ENCODE measurements around the gene OR10H3. TPM values are rescaled to one million over a fixed set of nuclear protein-coding genes. Genes with fewer than 3 reads are reported as not detected.
"Not testable (repeated sequence)": the region's sequence is repeated elsewhere in the genome, so short reads cannot be mapped to it uniquely, and the experiment has no call there.

OR10H3 gene
- total RNA-seq, 1 donor from 2014 or later, result not detected

DNA sequence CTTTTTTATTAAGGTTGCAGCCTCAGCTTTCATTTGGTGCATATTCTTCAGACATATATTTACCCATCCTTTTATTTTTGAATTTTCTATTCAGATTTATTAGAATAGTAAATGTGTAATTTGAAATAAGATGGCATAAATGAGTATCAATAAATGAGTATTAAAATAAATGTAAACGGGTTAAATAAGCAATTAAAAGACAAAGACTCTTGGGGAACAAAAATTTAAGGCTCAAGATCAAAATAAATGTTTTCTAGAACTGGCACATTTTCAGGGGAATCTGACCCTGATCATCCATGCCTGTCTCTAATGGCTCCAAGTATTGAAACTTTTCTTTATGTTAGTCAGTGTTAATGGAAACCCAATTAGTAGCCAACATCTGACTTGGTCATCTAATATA, 3.0 kb downstream of the OR10H3 start:
- DNase-seq (ENCODE audit: low spot score), result no peak
- no peaks in the 10 kb centered on the region for H3K4me1 Mint-ChIP-seq (ENCODE audit: low read depth)
- no peak overlapping the region for H3K27ac Mint-ChIP-seq
- H3K36me3 Mint-ChIP-seq (ENCODE audit: low read depth), result no peaks in the 10 kb centered on the region
- H3K27me3 Mint-ChIP-seq (ENCODE audit: insufficient read depth), result no peaks in the 10 kb centered on the region
- H3K9me3 Mint-ChIP-seq, result peaks cover 23% of the 10 kb centered on the region
- no peak overlapping the region for H3K4me3 Mint-ChIP-seq
- intact Hi-C loops (cut with micrococcal nuclease), result no loop called here

DNA sequence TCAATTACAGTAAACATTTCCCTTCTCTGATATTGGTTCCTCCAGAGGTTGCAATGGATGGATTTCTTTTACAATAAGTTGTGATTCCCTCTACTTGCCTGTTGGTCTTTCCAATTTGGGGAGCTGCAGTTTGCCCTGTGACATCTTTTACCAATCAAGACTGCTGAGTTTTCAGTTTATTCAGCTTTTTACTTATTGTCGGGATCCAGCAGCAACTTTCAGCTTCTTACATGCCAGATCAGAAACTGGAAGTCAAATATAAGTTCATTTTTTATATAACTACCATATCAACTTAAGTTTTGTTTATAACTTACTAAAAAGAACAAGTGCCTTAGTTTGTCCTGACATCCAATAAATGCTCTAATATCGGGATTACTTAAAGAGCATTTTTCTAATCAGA, 10.5 kb downstream of the OR10H3 start:
- DNase-seq (ENCODE audit: low spot score), result no peak
- H3K4me3 Mint-ChIP-seq, result no peak overlapping the region
- no peaks in the 10 kb centered on the region for H3K36me3 Mint-ChIP-seq (ENCODE audit: low read depth)
- H3K27ac Mint-ChIP-seq, result no peak overlapping the region
- intact Hi-C loops (cut with micrococcal nuclease), result no loop called here
- no peaks in the 10 kb centered on the region for H3K9me3 Mint-ChIP-seq
- H3K27me3 Mint-ChIP-seq (ENCODE audit: insufficient read depth), result peaks cover 11% of the 10 kb centered on the region
- H3K4me1 Mint-ChIP-seq (ENCODE audit: low read depth), result no peaks in the 10 kb centered on the region

DNA sequence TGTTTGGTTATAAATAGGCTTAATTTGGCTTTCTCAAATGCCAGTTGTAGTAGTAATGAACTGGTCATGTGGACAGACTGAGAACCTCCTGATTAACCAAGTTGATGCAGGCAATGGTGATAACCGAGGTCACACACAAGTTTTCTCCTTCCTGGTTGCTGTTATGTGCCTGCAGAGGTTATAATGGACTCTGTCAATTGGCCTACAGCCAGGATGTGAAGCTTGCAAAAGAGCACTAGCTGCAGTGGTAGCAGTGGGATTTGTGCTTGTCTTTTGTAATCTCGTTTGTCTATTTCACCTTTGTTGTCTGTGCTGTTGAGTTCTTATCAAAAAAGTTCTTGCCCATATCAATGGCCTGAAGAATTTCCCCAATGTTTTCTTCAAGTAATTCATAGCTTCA, 20.6 kb downstream of the OR10H3 start:
- intact Hi-C loops (cut with micrococcal nuclease), result no loop called here
- Mint-ChIP-seq H3K4me1 (ENCODE audit: low read depth) (no peaks in the 10 kb centered on the region), H3K27me3 (ENCODE audit: insufficient read depth) (peaks cover 26% of the 10 kb centered on the region), H3K36me3 (ENCODE audit: low read depth) (no peaks in the 10 kb centered on the region), H3K4me3 (no peak overlapping the region), H3K9me3 (no peaks in the 10 kb centered on the region), H3K27ac (no peak overlapping the region)
- DNase-seq (ENCODE audit: low spot score), result no peak

DNA sequence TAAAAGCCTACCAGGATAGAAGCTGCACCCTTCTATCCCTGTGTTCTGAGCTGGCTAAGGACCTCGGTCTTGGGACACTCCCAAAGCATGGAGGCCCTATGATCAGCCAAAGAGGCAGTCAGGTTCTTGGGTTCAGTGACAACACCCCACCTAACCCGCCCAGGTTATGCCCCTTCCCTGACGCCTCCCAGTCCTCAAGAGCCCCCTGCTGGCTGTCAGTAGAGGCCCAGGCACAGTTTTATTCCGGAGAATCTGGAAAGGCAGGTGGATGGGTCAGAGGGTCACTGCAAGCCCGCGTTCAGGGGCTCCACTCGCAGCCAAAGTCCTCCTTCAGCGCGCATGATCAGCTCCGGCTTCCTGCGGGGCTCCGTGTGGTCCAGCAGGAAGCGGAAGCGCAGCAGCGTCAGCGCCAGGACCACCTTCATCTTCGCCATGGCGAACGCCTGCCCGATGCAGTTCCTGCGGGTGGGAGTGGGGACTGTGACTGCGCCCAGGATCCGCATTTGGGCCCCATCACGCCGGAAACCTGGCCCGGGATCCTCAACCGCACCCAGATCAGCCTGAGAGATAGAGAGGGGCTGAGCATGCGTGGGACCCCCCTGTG, 22.3 kb downstream of the OR10H3 start:
- H3K4me3 Mint-ChIP-seq, result no peak overlapping the region
- DNase-seq (ENCODE audit: low spot score), result no peak

DNA sequence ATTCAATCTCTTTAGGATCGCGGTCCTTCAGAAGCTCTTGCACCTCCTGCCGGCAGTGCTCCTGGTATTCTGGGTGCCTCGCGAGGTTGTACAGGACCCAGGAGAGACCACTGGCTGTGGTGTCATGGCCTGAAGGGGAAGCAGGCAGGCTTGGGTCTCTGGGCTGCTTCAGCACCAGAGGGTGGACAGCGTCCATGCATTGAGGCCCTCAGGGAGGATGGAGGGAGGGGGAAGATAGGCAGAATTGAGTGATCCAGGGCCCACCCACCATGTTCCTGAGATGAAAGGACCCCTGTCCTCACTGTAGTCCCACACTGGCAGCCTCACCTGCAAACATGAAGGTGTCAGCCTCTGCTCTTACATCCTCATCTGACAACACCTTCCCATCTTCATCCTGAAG, 31.8 kb downstream of the OR10H3 start:
- Mint-ChIP-seq H3K4me1 (ENCODE audit: low read depth) (no peaks in the 10 kb centered on the region), H3K27me3 (ENCODE audit: insufficient read depth) (peaks cover 5% of the 10 kb centered on the region), H3K36me3 (ENCODE audit: low read depth) (no peaks in the 10 kb centered on the region), H3K4me3 (no peak overlapping the region), H3K9me3 (no peaks in the 10 kb centered on the region), H3K27ac (no peak overlapping the region)
- DNase-seq (ENCODE audit: low spot score), result no peak
- intact Hi-C loops (cut with micrococcal nuclease), result no loop called here

More for the DNA sequence above, 22.3 kb downstream of the OR10H3 start:
- Mint-ChIP-seq H3K36me3 (ENCODE audit: low read depth) (no peaks in the 10 kb centered on the region), H3K27ac (no peak overlapping the region), H3K4me1 (ENCODE audit: low read depth) (no peaks in the 10 kb centered on the region), H3K27me3 (ENCODE audit: insufficient read depth) (peaks cover 15% of the 10 kb centered on the region), H3K9me3 (no peaks in the 10 kb centered on the region)
- intact Hi-C loops (cut with micrococcal nuclease), result no loop called here

DNA sequence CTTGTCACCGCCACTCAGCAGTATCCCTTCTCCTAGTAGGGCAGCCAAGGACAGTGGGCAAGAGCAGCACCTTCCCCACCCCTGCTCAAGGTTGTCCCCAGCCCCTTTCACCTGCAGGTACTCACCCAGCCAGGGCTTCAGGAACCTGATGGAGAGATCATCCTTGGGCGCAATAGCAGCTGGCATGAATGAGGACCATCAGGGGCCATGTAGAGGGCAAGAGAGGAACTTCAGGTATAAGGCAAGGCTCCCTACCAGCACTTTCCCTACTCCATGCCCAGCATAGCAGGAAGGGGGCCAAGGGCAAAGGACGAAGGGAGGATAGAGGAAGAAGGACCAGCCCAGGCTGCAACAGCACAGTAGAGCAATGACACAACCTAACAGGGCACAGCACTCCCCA, 36.4 kb downstream of the OR10H3 start:
- H3K36me3 Mint-ChIP-seq (ENCODE audit: low read depth); H3K4me1 Mint-ChIP-seq (ENCODE audit: low read depth); intact Hi-C loops (cut with micrococcal nuclease); H3K9me3 Mint-ChIP-seq; DNase-seq (ENCODE audit: low spot score); H3K27ac Mint-ChIP-seq; H3K27me3 Mint-ChIP-seq (ENCODE audit: insufficient read depth); H3K4me3 Mint-ChIP-seq: not testable (repeated sequence)

DNA sequence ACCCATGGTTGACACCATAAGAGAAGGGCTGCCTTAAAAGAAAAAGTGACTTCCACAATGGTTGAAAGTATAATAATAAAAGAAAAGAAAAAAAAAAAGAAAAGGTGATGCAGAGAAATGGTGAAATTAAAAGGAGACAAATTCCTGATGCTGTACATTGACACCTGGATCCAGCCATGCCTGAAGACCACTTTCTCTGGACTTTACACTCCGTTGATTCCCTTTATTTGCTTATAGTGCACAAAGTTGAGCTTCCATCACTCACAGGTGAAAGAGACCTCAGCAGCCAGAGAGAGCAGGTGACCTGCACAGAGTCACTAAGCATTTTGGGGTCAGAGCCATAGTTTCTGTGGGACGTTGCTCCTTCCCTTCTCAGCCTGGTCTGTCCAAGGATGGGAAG, 37.5 kb downstream of the OR10H3 start:
- H3K36me3 Mint-ChIP-seq (ENCODE audit: low read depth), result no peaks in the 10 kb centered on the region
- intact Hi-C loops (cut with micrococcal nuclease), result no loop called here
- H3K9me3 Mint-ChIP-seq, result no peaks in the 10 kb centered on the region
- H3K27ac Mint-ChIP-seq, result no peak overlapping the region
- no peaks in the 10 kb centered on the region for H3K4me1 Mint-ChIP-seq (ENCODE audit: low read depth)
- no peaks in the 10 kb centered on the region for H3K27me3 Mint-ChIP-seq (ENCODE audit: insufficient read depth)
- no peak overlapping the region for H3K4me3 Mint-ChIP-seq
- no peak for DNase-seq (ENCODE audit: low spot score)

DNA sequence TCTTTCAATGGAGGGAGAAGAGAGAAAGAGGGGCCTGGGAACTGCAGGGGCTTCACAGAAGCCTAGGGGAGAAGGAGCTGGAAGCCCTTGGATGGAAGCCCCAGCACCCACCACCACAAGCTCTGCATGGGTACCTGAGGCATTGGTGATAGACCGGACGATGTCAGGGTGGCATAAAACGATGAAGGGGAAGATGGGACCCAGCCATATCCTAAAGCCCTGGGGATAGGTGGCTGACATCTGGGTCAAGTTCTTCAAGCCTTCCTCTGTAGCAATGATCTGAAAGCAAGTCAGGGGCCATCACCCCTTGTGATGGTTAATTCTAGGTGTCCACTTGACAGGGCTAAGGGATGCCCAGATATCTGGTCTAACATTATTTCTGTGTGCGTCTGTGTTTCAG, 38.5 kb downstream of the OR10H3 start:
- Mint-ChIP-seq H3K36me3 (ENCODE audit: low read depth) (no peaks in the 10 kb centered on the region), H3K27me3 (ENCODE audit: insufficient read depth) (no peaks in the 10 kb centered on the region), H3K27ac (no peak overlapping the region), H3K4me1 (ENCODE audit: low read depth) (no peaks in the 10 kb centered on the region), H3K9me3 (no peaks in the 10 kb centered on the region), H3K4me3 (no peak overlapping the region)
- DNase-seq (ENCODE audit: low spot score), result no peak
- intact Hi-C loops (cut with micrococcal nuclease), result no loop called here

DNA sequence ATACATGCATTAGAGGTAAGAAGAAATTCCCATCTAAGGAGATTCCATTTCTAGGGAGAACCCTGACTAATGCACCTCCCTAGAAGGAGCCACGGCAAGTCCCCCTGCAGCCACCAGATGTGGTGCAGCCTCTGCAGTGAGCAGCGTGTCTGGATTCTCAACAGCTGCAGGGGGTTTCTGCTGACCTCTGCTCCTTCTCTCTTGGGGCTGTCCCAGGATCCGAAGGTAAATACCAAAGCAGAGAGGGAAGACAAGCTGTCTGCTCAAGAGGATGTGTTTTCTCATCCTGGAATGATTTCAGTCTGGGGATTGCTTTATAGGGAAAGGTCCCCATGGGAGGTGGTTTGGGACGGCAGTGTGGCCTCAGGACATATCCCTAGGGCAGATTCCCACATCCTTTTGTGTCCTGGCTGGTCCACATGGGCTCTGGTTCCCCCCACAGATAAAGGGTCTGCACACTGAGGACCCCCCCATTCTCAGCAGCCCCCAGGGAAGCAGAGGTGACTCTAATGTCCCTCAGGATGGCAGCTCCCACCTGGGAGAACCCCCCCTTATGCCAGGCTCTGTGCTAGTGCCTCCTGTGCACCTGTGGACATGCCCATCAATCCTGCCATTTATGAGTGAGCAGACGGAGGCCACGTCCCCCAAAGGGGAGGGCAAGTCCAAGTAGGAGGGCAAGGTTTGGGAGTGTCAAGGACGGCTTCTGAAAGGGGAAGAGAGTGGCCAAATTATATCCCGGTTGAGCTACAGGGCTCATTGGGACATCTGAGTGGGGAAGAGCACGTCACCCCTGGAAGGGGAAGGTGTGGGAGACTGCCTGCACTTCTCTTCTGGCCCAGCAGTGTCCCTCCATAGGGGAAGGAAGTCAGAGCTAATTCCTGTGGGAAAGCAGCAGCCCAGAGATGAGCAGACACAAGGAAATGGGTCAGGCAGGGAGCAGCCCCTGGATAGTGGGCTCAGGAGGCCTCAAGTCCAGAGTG, 39.5 kb downstream of the OR10H3 start:
- H3K36me3 Mint-ChIP-seq (ENCODE audit: low read depth), result no peaks in the 10 kb centered on the region
- no peaks in the 10 kb centered on the region for H3K4me1 Mint-ChIP-seq (ENCODE audit: low read depth)
- no peak overlapping the region for H3K4me3 Mint-ChIP-seq
- no peaks in the 10 kb centered on the region for H3K9me3 Mint-ChIP-seq
- no peak overlapping the region for H3K27ac Mint-ChIP-seq
- no peak for DNase-seq (ENCODE audit: low spot score)
- no peaks in the 10 kb centered on the region for H3K27me3 Mint-ChIP-seq (ENCODE audit: insufficient read depth)
- intact Hi-C loops (cut with micrococcal nuclease), result no loop called here

DNA sequence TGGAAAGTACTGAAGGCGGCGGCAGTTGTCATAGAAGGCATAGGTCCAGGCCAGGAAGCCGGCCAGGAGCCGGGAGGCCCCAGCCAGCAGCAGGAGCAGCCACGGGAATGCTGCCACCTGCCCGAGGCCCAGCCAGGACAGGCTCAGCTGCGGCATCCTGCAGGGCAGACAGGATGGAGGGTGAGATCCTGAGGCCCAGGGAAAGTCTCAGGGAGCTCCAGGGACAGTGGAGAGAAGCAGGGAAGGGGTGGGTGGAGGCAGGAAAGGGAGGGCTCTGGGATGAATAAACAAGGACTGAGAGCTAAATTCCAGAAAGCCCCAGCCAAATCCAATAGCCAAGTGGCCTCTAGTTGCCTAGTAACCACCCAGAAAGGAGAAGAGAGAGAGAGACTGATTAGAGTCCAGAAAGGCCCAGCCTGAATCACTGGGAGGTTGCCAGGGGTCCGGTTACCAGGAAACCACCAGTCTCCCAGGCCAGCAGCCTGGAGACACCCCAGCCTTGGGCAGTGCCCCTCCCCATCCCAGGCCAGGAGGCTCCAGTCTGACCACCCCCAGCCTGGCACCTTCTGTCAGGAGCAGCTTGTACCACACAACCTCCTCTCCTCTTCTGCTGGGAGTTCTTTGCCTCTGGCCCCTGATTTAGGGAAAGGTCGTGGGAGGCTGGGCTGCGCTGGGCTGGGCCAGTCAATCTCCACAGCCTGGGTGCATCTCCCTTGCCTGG, 42.1 kb downstream of the OR10H3 start:
- Mint-ChIP-seq H3K27ac (no peak overlapping the region), H3K36me3 (ENCODE audit: low read depth) (no peaks in the 10 kb centered on the region), H3K27me3 (ENCODE audit: insufficient read depth) (no peaks in the 10 kb centered on the region), H3K4me3 (no peak overlapping the region), H3K4me1 (ENCODE audit: low read depth) (no peaks in the 10 kb centered on the region), H3K9me3 (no peaks in the 10 kb centered on the region)
- DNase-seq (ENCODE audit: low spot score), result no peak
- intact Hi-C loops (cut with micrococcal nuclease), result no loop called here

DNA sequence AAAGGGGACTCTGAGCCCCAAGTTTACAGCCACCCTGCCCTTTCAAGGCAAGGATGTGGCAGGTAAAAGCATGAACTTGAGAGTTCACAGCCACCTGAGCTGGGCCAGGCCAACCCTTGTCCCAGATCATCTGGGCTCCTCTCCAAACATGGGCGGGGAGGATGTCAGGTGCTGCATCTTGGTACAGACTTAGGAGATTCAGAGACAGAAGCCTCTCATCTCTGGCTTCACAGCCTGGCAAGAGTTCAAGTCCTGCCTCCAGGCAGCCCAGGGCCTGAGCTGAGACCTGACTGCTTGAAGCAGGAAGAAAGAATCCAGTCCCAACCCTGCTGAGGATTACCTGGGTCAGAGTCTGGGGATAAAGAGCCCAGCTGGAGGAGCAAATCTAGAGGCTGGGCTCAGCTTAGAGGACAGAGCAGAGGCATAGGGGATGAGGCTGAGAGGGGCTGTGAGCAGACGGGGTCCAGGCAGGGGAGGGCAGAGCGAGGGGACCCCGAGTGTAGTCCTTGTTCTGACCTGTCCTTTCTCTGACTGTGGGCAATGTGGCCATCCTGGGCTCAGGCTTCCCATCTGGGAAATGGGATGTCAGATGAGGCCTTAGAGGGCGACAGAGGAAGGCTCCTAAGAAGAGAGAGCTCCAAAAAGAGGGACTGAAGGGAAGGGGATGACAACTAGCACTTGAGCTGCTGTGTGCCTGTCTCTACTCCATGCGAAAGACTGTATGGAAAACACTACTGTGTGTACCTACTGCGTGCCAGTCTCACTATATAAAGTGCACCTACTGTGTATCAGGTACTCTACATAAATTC, 43.0 kb downstream of the OR10H3 start:
- Mint-ChIP-seq H3K4me3 (no peak overlapping the region), H3K36me3 (ENCODE audit: low read depth) (no peaks in the 10 kb centered on the region), H3K9me3 (no peaks in the 10 kb centered on the region), H3K27ac (no peak overlapping the region), H3K27me3 (ENCODE audit: insufficient read depth) (no peaks in the 10 kb centered on the region), H3K4me1 (ENCODE audit: low read depth) (no peaks in the 10 kb centered on the region)
- intact Hi-C loops (cut with micrococcal nuclease), result no loop called here
- DNase-seq (ENCODE audit: low spot score), result no peak

DNA sequence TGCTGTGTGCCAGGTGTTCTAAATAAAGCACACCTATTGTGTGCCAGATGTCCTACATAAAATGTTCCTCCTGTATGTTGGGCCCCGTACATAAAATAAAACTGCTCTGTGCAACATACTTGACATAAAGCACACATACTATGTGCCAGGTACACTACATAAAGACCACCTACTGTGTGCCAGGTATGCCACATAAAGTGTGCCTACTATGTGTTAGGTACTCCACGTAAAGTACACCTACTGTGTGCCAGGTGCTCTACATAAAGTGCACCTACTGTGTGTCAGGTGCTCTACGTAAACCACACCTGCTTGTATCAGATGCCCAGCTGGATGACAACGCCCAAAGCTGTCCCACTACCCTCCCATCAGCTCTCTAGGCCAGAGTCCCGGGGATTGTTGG, 43.9 kb downstream of the OR10H3 start:
- intact Hi-C loops (cut with micrococcal nuclease), result no loop called here
- Mint-ChIP-seq H3K27ac (no peak overlapping the region), H3K4me1 (ENCODE audit: low read depth) (no peaks in the 10 kb centered on the region), H3K36me3 (ENCODE audit: low read depth) (no peaks in the 10 kb centered on the region), H3K9me3 (no peaks in the 10 kb centered on the region), H3K27me3 (ENCODE audit: insufficient read depth) (no peaks in the 10 kb centered on the region), H3K4me3 (no peak overlapping the region)
- no peak for DNase-seq (ENCODE audit: low spot score)
